Vagina (tissue), 2 donors: ENCODE results near the gene SEMA4A. TPM values are rescaled to one million over a fixed set of nuclear protein-coding genes. Genes with fewer than 3 reads are reported as not detected.

ENCODE experiments used
- DNase-seq, 2 donors: peaks; one replicate each; pipeline ENCODE4 v3.0.0-alpha.2; 2017; ENCODE audit errors: extremely low spot score in 2 of 2
- H3K27ac ChIP-seq: fragments of 200-600 bp; sonication (generic); one replicate; pipeline ENCODE4 v1.5.1; 2019
- H3K27me3 ChIP-seq: fragments of 200-600 bp; sonication (generic); one replicate; pipeline ENCODE4 v1.5.1; 2019
- H3K36me3 ChIP-seq, 2 donors: fragments of 200-600 bp; sonication (generic); one replicate each; pipeline ENCODE4 v1.5.1; 2017 to 2019
- H3K4me1 ChIP-seq: fragments of 200-600 bp; sonication (generic); one replicate; pipeline ENCODE4 v1.5.1; 2019
- H3K4me3 ChIP-seq, 2 donors: fragments of 200-600 bp; sonication (generic); 1 replicate in 1 of 2; 2 replicates in 1 of 2; pipeline ENCODE4 v1.5.1; 2016 to 2019
- H3K9me3 ChIP-seq: fragments of 200-600 bp; sonication (generic); one replicate; pipeline ENCODE4 v1.5.1; 2019
- POLR2A ChIP-seq, 2 donors: fragments of 450-650 bp; IDR thresholded peaks; one replicate each; pipeline ENCODE4 v1.6.1; 2017; ENCODE audit warnings: antibody characterized with exemption in 2 of 2, mild to moderate bottlenecking in 2 of 2, moderate library complexity in 2 of 2
- POLR2AphosphoS5 ChIP-seq, 2 donors: sonication (generic); formaldehyde crosslinking; IDR thresholded peaks; one replicate each; pipeline ENCODE4 v1.9.0; 2017; ENCODE audit warnings: antibody characterized with exemption in 2 of 2, mild to moderate bottlenecking in 2 of 2, low read depth in 1 of 2; ENCODE audit not compliant: insufficient read depth in 1 of 2
- intact Hi-C: fragments of 100-400 bp; cut with DNase I; formaldehyde crosslinking; loops from one replicate; pipeline ENCODE4 v1.15.1; 2023
- total RNA-seq: library from RNA; depleted of rRNA; stranded (reverse); fragments of >200 nt; gene quantifications from one replicate; pipeline ENCODE4 v1.2.3, GENCODE V29; 2016
- TF ChIP-seq, protein P1 (sequence below), 3 experiments: fragments of 450-650 bp in 2 of 3; fragments of 200-600 bp in 1 of 3; sonication (generic) in 1 of 3; IDR thresholded peaks; one replicate each; pipeline ENCODE4 v1.5.1; 2017 to 2019; ENCODE audit warnings: antibody characterized with exemption in 3 of 3, mild to moderate bottlenecking in 2 of 3, moderate library complexity in 2 of 3

SEMA4A gene
- total RNA-seq, 1 donor from 2014 or later, result 18.7 TPM

DNA sequence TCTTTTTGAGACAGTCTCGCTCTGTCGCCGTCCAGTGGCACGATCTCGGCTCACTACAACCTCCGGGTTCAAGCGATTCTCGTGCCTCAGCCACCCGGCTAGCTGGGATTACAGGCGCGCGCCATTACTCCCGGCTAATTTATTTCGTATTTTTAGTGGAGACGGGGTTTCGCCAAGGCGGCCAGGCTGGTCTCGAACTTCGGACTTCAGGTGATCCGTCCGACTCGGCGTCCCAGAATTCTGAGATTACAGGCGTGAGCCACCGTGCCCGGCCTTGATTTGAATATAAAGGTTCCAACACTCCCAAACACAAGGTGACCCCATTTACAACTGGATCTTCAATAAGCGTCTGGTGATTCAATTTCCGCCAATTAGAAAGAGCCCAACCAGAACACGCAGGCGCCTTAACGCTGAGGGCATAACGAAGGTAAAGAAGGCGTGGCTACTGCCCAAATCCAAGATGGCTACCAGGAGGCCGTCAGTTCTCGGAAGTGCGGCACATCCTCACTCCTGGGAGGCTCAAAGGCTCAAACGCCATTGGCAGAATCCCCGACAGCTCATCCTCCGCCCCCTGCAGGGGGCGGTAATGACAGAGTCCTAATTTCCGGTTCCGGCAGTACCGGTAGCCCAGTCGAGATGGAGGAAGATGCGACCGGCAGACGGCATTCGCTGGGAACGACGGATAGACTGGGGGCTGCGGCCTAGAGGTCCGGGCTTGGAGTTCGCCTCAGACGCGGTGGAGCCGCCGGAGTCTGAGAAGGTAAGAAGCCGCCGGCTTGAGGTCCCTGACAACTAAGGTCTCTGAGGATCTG is 40.3 kb downstream of the SEMA4A start, which contains the start of gene SLC25A44:
Gene SLC25A44, plus strand, starts transcription at position 617 of the 812 bp plus-strand sequence. CDS start 5,744 bp downstream, outside the sequence.
- TF ChIP-seq POLR2AphosphoS5 (IDR thresholded peaks at IDR 0.05; ENCODE audit: insufficient read depth in 1 of 2, low read depth in 1 of 2) (peak; percentile 87 to 99), POLR2A (IDR thresholded peaks at IDR 0.05) (peak in 1 of 2 donors; percentile 34)
- TF ChIP-seq, protein P1, sequence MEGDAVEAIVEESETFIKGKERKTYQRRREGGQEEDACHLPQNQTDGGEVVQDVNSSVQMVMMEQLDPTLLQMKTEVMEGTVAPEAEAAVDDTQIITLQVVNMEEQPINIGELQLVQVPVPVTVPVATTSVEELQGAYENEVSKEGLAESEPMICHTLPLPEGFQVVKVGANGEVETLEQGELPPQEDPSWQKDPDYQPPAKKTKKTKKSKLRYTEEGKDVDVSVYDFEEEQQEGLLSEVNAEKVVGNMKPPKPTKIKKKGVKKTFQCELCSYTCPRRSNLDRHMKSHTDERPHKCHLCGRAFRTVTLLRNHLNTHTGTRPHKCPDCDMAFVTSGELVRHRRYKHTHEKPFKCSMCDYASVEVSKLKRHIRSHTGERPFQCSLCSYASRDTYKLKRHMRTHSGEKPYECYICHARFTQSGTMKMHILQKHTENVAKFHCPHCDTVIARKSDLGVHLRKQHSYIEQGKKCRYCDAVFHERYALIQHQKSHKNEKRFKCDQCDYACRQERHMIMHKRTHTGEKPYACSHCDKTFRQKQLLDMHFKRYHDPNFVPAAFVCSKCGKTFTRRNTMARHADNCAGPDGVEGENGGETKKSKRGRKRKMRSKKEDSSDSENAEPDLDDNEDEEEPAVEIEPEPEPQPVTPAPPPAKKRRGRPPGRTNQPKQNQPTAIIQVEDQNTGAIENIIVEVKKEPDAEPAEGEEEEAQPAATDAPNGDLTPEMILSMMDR (IDR thresholded peaks at IDR 0.05), result peak; percentile 25 to 48 (median 45)

DNA sequence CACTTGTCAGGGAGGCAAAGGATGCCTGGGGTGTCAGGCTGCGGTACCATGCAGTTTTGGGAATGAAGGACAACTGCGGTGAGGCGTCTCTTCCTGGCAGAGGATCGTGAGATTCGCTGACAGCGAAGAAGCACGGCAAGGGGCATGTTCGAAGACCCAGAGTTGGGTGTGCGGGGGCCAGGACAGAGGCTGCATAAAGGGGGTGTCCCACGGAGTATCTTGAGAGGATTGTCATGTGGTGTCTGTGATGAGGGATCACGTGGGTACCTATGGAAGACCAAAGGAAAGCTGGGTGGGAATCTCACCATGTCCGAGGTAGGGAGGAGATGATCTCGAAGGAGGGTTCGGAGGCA is 40.9 kb downstream of the SEMA4A start:
- Histone ChIP-seq H3K27ac (peak overlapping the region; percentile 83), H3K27me3 (no peaks in the 10 kb centered on the region), H3K36me3 (peaks cover 0 to 14% of the 10 kb centered on the region in 2 donors), H3K4me1 (peaks cover 43% of the 10 kb centered on the region), H3K4me3 (peak overlapping the region; percentile 92 to 96), H3K9me3 (no peaks in the 10 kb centered on the region)
- intact Hi-C loops, result no loop called here
- DNase-seq, result no peak
- no peak for TF ChIP-seq POLR2A (IDR thresholded peaks at IDR 0.05)
- no peak for TF ChIP-seq POLR2AphosphoS5 (IDR thresholded peaks at IDR 0.05; ENCODE audit: insufficient read depth in 1 of 2, low read depth in 1 of 2)
- TF ChIP-seq, protein P1 (IDR thresholded peaks at IDR 0.05), result no peak

More for the DNA sequence above, 40.3 kb downstream of the SEMA4A start, which contains the start of gene SLC25A44:
- Histone ChIP-seq H3K9me3 (no peaks in the 10 kb centered on the region), H3K36me3 (peaks cover 0 to 14% of the 10 kb centered on the region in 2 donors), H3K27ac (peak within 1 kb of the TSS; percentile 83), H3K4me1 (peaks cover 43% of the 10 kb centered on the region), H3K27me3 (no peaks in the 10 kb centered on the region), H3K4me3 (peak within 1 kb of the TSS; percentile 92 to 96)
- DNase-seq, result peak in 1 of 2 donors; percentile 99
- intact Hi-C loops, result no loop called here

DNA sequence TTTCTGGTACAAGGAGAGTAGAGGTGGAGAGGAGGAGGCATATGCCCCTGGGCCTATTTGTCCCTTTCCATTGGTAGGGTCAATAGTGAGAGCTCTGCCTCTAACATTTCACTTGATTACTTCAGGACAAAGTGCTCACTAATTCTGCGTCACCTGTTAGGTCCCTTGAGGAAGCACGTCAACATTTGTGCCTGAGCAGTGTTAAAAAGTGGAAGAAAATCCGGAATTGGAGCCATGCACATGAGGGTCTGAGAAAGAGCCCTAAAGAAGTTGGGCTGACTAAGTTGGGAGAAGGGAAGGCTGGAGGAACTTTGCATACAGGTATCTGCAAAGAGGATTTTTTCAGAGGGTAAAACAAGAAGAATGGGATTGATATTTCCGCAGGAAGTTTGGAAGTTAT is 42.5 kb downstream of the SEMA4A start:
- no peak for TF ChIP-seq POLR2A (IDR thresholded peaks at IDR 0.05)
- TF ChIP-seq, protein P1 (IDR thresholded peaks at IDR 0.05), result no peak
- no peak for TF ChIP-seq POLR2AphosphoS5 (IDR thresholded peaks at IDR 0.05; ENCODE audit: insufficient read depth in 1 of 2, low read depth in 1 of 2)
- Histone ChIP-seq H3K4me1 (peaks cover 43% of the 10 kb centered on the region), H3K27me3 (no peaks in the 10 kb centered on the region), H3K4me3 (no peak overlapping the region), H3K36me3 (peaks cover 0 to 24% of the 10 kb centered on the region in 2 donors), H3K27ac (no peak overlapping the region), H3K9me3 (no peaks in the 10 kb centered on the region)
- no peak for DNase-seq
- intact Hi-C loops, result no loop called here

DNA sequence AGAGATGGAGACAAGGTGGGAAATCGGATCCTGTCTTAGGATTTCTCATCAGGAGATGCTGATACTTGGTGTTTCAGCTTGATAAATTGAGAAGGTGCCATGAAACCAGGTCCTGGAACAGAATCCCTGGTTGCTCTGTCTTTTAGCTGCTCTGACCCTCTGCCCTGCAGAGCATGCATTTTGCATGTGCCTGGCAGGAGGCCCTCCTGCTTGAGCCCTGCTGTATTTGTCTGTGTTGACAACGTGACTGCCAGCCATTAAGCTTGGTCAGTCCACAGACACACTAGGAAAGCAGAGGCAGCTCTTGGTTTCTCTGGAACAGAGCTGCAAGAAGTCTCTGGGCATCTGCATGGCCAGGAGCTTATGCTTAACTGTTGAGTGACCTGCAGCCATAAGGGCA is 43.1 kb downstream of the SEMA4A start:
- TF ChIP-seq POLR2A (IDR thresholded peaks at IDR 0.05), result no peak
- no peak for TF ChIP-seq POLR2AphosphoS5 (IDR thresholded peaks at IDR 0.05; ENCODE audit: insufficient read depth in 1 of 2, low read depth in 1 of 2)
- TF ChIP-seq, protein P1 (IDR thresholded peaks at IDR 0.05), result no peak
- Histone ChIP-seq H3K27me3 (no peaks in the 10 kb centered on the region), H3K4me1 (peaks cover 43% of the 10 kb centered on the region), H3K9me3 (no peaks in the 10 kb centered on the region), H3K4me3 (no peak overlapping the region), H3K27ac (no peak overlapping the region), H3K36me3 (peaks cover 0 to 24% of the 10 kb centered on the region in 2 donors)
- intact Hi-C loops, result no loop called here
- no peak for DNase-seq
